GM18861 (cell line): ENCODE measurements around the gene NDUFA13.

ENCODE experiments used
- ATAC-seq: cut with Tn5 transposase; IDR thresholded peaks from one replicate; pipeline ENCODE4 v1.9.1; 2021; ENCODE audit not compliant: unreplicated experiment

Gene NDUFA13

GRCh38 chr19:19544954-19545591, 29.0 kb downstream of the NDUFA13 start:
- ATAC-seq: no peak

- no peak for ATAC-seq
Observed at GRCh38 chr19:19545707-19546106, 29.7 kb downstream of the NDUFA13 start.

GRCh38 chr19:19546751-19547162, 30.7 kb downstream of the NDUFA13 start:
- no peak for ATAC-seq

- no peak for ATAC-seq
Observed at GRCh38 chr19:19547674-19548336, 31.8 kb downstream of the NDUFA13 start.

- no peak for ATAC-seq
Observed at GRCh38 chr19:19548915-19549759, 33.1 kb downstream of the NDUFA13 start.

GRCh38 chr19:19549804-19550464, 33.9 kb downstream of the NDUFA13 start:
- ATAC-seq: no peak

- no peak for ATAC-seq
Observed at GRCh38 chr19:19550485-19550929, 34.5 kb downstream of the NDUFA13 start.

GRCh38 chr19:19550972-19551852, 35.2 kb downstream of the NDUFA13 start:
- no peak for ATAC-seq

GRCh38 chr19:19551853-19552192, 35.8 kb downstream of the NDUFA13 start:
- ATAC-seq: no peak

GRCh38 chr19:19552798-19553197, 36.8 kb downstream of the NDUFA13 start:
- ATAC-seq: no peak

- no peak for ATAC-seq
Observed at GRCh38 chr19:19553670-19554069, 37.6 kb downstream of the NDUFA13 start.

GRCh38 chr19:19554074-19555023, 38.3 kb downstream of the NDUFA13 start:
- ATAC-seq: no peak

GRCh38 chr19:19558055-19558454, 42.0 kb downstream of the NDUFA13 start:
- ATAC-seq: no peak

GRCh38 chr19:19558636-19559035, 42.6 kb downstream of the NDUFA13 start:
- ATAC-seq: no peak

GRCh38 chr19:19559931-19560330, 43.9 kb downstream of the NDUFA13 start:
- no peak for ATAC-seq

- ATAC-seq: no peak
Observed at GRCh38 chr19:19561946-19562664, 46.1 kb downstream of the NDUFA13 start.

- no peak for ATAC-seq
Observed at GRCh38 chr19:19562665-19563347, 46.8 kb downstream of the NDUFA13 start.

- ATAC-seq: no peak
Observed at GRCh38 chr19:19563348-19563848, 47.4 kb downstream of the NDUFA13 start.
